Spinal cord (tissue), 10 donors: Measurements from ENCODE around the gene HOXD11. TPM values are rescaled to one million over a fixed set of nuclear protein-coding genes. Genes with fewer than 3 reads are reported as not detected.

ENCODE experiments used
- DNase-seq, 6 donors: peaks; one replicate each; pipeline versions ENCODE4 v3.0.0 to v3.0.0-alpha.2; 2013 to 2015; ENCODE audit warnings: low spot score in 6 of 6, low read depth in 4 of 6
- H3K27ac ChIP-seq: one replicate; pipeline ENCODE4 v1.5.1; 2013; ENCODE audit warnings: low read depth, low read length, control low read depth
- H3K27me3 ChIP-seq: one replicate; pipeline ENCODE4 v1.6.1; 2013; ENCODE audit warnings: low read length; ENCODE audit not compliant: control insufficient read depth, insufficient read depth
- H3K36me3 ChIP-seq: one replicate; pipeline ENCODE4 v1.6.1; 2013; ENCODE audit warnings: low read length; ENCODE audit not compliant: control insufficient read depth, insufficient read depth
- H3K4me1 ChIP-seq: one replicate; pipeline ENCODE4 v1.6.1; 2013; ENCODE audit warnings: low read length; ENCODE audit not compliant: control insufficient read depth, insufficient read depth
- H3K4me3 ChIP-seq: one replicate; pipeline ENCODE4 v1.5.1; 2013; ENCODE audit warnings: low read depth, low read length, control low read depth
- H3K9me3 ChIP-seq: one replicate; pipeline ENCODE4 v1.6.1; 2013; ENCODE audit warnings: low read length; ENCODE audit not compliant: control insufficient read depth, insufficient read depth
- WGBS: methylation state at CpG from one replicate; pipeline ENCODE4 v1.1.5; 2013; ENCODE audit warnings: missing lambda C conversion rate; ENCODE audit not compliant: insufficient coverage; 5-methylcytosine and 5-hydroxymethylcytosine counted together
- polyA plus RNA-seq, 2 donors: library from polyadenylated mRNA; unstranded; fragments of 120-200 nt; gene quantifications; one replicate each; pipeline ENCODE4 v1.2.1, GENCODE V29; 2013; ENCODE audit not compliant: insufficient read length in 2 of 2
- total RNA-seq, 2 donors: library from RNA; depleted of rRNA in 1 of 2; stranded (reverse); fragments of 120-200 nt in 1 of 2; fragments of >200 nt in 1 of 2; gene quantifications; one replicate each; pipeline versions ENCODE4 v1.2.3 to v1.2.4, GENCODE V29; 2013 to 2014
- donor health status: healthy.

HOXD11 gene
- total and polyA plus RNA-seq, 4 donors, result 0.39 to 1.4 (median 0.51) TPM; not detected in 1

DNA sequence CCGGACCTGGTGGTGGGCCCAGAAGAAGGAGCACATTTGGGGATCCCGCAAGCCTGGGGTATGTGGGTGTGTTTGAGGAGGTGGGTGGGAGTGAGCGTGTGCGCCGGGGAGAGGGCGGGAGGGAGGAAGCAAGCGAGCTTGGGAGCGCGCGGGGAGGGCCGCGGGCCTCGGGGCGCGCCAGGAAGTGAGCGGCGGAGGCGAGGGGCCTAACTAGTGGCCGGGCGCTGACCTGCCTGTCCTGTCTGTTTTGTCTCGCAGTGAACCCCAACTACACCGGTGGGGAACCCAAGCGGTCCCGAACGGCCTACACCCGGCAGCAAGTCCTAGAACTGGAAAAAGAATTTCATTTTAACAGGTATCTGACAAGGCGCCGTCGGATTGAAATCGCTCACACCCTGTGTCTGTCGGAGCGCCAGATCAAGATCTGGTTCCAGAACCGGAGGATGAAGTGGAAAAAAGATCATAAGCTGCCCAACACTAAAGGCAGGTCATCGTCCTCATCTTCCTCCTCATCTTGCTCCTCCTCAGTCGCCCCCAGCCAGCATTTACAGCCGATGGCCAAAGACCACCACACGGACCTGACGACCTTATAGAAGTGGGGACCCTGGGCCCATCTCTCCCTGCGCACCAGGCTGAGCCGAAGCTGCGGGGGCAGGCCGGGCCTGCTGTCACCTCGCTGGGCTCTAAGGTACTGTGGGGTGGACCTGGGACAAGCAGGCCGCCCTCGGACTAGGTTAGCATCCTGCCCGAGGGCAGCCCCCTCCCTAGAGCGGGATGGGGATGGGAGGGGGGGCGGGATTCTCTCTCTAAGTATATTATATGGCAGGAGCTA, 45.5 kb downstream of the HOXD11 start:
- Histone ChIP-seq H3K4me1 (peaks cover 62% of the 10 kb centered on the region), H3K4me3 (peak overlapping the region; percentile 16), H3K36me3 (peaks cover 56% of the 10 kb centered on the region), H3K9me3 (no peaks in the 10 kb centered on the region), H3K27ac (peak overlapping the region; percentile 22), H3K27me3 (peaks cover 9% of the 10 kb centered on the region)
- peak in 1 of 6 donors; percentile 53 for DNase-seq
- 34% methylated on average over 38 of the region's 48 CpGs for WGBS

DNA sequence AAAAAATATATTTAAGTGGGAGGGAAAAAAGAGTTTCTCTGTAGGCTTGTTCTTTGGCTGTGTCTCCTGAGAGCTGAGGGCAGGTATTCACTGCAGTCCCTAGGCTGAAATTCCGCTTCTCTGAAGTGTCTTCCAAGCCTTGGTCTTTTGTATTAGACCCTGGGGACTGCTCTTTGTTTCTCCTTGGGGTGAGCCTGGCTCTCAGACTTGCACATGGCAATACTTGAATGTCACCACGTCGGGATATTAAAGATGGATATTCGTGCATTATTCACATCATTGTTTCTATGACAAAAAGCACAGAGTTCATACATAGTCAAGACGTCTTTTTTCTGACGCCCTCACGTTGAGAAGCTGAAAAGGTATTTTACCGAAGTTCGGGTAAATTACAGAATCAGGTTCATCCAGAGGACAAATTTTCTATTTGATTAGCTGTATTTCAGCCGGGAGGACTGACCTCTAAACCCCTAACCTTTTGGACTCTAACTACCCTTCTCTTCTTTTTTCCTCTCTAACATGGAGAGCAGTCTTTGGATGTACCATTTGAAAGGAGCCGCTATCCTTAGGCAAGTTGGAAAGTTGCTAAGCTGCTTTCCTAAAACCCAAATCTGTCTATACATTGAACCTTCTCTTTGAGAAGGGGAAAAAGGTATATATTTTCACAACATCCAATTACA, 47.6 kb downstream of the HOXD11 start:
- Histone ChIP-seq H3K27ac (peak overlapping the region; percentile 6), H3K36me3 (peaks cover 55% of the 10 kb centered on the region), H3K4me3 (no peak overlapping the region), H3K4me1 (peaks cover 61% of the 10 kb centered on the region), H3K9me3 (no peaks in the 10 kb centered on the region), H3K27me3 (peaks cover 19% of the 10 kb centered on the region)
- peak in 1 of 6 donors; percentile 58 for DNase-seq
- WGBS, result 35% methylated on average over 4 of the region's 11 CpGs

DNA sequence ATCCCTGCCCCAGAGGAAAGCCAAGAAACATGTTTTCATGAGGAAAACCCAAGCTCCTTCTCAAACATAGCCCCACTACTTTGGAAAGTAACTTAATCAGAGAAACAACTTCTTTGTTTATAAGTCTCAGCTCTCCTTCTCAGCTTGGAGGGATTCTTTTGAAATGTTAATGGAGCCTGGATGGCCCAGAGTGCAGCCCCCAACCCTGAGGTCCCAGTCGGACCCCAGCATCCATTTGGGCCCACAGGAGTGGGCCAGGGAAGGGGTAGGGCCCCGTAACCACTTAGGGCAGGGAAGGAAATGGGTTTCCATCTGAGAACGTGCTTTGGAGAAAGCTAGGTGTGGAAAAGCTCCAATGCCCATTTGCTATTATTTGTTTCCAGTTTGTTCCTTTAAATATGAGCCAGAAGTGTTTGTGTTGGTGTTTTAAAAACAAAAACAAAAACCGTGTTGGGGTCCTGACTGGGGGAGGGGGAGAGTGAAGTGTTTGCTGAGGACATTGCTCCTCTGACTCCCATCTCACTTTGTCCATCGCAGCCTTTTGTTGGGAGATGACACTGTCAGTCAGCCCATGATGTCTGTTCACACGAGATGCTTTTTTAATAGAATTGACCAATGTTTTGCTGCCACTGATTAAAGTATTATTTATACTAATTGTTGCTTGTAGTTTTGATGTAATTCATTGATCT, 48.4 kb downstream of the HOXD11 start:
- H3K27ac ChIP-seq, result no peak overlapping the region
- 8% methylated on average over 2 of the region's 6 CpGs for WGBS
- H3K4me1 ChIP-seq, result peaks cover 63% of the 10 kb centered on the region

GRCh38 chr2:176156301-176156806, 49.3 kb downstream of the HOXD11 start:
- H3K36me3 ChIP-seq, result peaks cover 53% of the 10 kb centered on the region
- H3K9me3 ChIP-seq, result no peaks in the 10 kb centered on the region
- peaks cover 61% of the 10 kb centered on the region for H3K4me1 ChIP-seq
- peaks cover 29% of the 10 kb centered on the region for H3K27me3 ChIP-seq
- H3K4me3 ChIP-seq, result no peak overlapping the region
- WGBS, result 54% methylated on average over 2 of the region's 8 CpGs
- H3K27ac ChIP-seq, result peak overlapping the region; percentile 64
- DNase-seq, result no peak

More for the DNA sequence above, 48.4 kb downstream of the HOXD11 start:
- no peak overlapping the region for H3K4me3 ChIP-seq
- H3K27me3 ChIP-seq, result peaks cover 27% of the 10 kb centered on the region
- peak in 1 of 6 donors; percentile 36 for DNase-seq
- peaks cover 57% of the 10 kb centered on the region for H3K36me3 ChIP-seq
- no peaks in the 10 kb centered on the region for H3K9me3 ChIP-seq

DNA sequence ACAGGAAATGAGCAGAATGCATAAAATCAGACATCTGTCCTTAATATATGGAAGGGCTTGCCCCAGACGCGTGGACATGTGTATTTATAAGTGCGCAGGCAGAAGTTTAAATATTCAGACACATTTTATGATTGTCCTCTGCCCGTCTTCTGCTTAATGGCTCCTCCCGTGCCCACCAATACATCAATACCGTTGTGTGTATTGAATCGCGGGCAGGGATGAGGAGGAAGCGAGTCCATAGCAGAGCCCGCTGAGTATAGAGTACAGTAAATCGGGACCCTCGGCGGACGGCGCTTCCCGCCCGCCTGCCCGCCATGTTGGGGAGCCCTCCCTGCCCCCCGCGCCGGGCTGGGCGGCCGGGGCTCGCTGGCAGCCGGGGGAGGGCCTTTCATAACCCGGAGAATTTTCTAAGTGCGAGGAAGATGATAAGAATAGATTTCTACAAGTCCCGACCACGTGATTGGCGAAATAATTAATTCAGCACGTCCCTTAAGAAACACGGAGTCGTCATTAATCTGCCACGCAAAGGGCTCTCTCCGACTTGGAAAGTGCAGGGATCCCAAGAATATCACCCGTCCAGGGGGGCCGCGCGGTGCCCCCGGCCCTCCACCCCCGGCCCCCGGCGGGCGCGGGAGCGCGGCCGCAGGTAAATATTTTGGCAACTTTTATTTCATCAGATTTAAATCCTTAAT, 49.9 kb downstream of the HOXD11 start, which contains the start of gene HOXD3:
TSS of gene HOXD3 (plus strand) at position 501 of the 692 bp plus-strand sequence. CDS start 11,808 bp downstream, outside the sequence.
- peaks cover 62% of the 10 kb centered on the region for H3K4me1 ChIP-seq
- peak in 1 of 6 donors; percentile 82 for DNase-seq
- peaks cover 48% of the 10 kb centered on the region for H3K36me3 ChIP-seq
- peaks cover 29% of the 10 kb centered on the region for H3K27me3 ChIP-seq
- H3K27ac ChIP-seq, result peak within 1 kb of the TSS; percentile 73
- H3K9me3 ChIP-seq, result no peaks in the 10 kb centered on the region
- WGBS, result 4% methylated on average over 29 of the region's 48 CpGs
- H3K4me3 ChIP-seq, result peak within 1 kb of the TSS; percentile 30

GRCh38 chr2:176157499-176158185, 50.6 kb downstream of the HOXD11 start:
- 4% methylated on average over 34 of the region's 43 CpGs for WGBS
- peak in 2 of 6 donors; percentile 58 to 90 for DNase-seq
- H3K4me3 ChIP-seq, result peak overlapping the region; percentile 30
- peaks cover 65% of the 10 kb centered on the region for H3K4me1 ChIP-seq
- H3K27ac ChIP-seq, result peak overlapping the region; percentile 73
- peaks cover 35% of the 10 kb centered on the region for H3K27me3 ChIP-seq
- peaks cover 41% of the 10 kb centered on the region for H3K36me3 ChIP-seq
- no peaks in the 10 kb centered on the region for H3K9me3 ChIP-seq

GRCh38 chr2:176158186-176158591, 51.1 kb downstream of the HOXD11 start:
- 12% methylated on average over 14 of the region's 22 CpGs for WGBS
- Histone ChIP-seq H3K36me3 (peaks cover 39% of the 10 kb centered on the region), H3K4me1 (peaks cover 68% of the 10 kb centered on the region), H3K4me3 (peak overlapping the region; percentile 30), H3K9me3 (no peaks in the 10 kb centered on the region), H3K27ac (peak overlapping the region; percentile 73), H3K27me3 (peaks cover 38% of the 10 kb centered on the region)
- DNase-seq, result peak in 2 of 6 donors; percentile 66 to 88

DNA sequence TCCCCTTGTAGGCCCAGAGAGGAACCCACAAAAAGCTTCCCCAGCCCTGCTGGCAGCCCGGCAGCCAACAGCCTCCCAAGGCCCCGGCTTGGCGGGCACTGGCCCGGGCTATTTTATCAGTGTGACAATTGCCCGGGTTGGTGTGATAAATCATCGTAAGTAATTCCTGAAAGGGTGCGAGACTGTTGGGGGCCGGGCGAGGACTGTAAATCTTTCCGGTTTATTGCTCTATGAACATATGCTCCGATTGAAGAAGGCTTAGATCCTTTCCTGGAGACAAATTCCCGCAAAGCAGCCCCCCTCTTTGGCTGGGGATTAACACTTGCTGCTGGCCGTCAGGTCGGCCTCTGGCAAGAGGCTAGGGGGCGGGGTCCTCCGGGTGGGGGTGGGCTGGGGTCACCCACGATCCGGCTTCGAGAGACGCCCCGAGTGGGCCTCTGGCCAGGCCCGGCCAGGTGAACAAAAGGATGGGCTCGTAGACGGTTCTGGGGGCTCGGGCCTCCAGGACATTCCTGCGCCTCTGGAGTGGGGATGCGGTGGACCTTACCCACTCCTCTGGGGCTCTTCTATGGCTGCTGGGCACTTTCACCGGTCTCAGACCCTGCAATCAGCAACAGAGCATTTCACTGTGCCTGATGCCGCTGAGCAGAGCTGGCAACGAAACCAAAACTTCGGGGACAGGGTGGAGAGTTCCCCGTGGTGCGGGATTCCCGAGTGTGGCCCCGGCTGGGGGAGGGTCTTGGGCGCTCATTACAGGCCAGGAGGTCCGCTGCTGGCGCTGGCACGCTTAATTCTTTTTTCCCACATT, 52.0 kb downstream of the HOXD11 start:
- WGBS, result 18% methylated on average over 26 of the region's 39 CpGs
- peaks cover 39% of the 10 kb centered on the region for H3K36me3 ChIP-seq

More for the DNA sequence above, 52.0 kb downstream of the HOXD11 start:
- Histone ChIP-seq H3K9me3 (no peaks in the 10 kb centered on the region), H3K4me1 (peaks cover 75% of the 10 kb centered on the region), H3K27me3 (peaks cover 44% of the 10 kb centered on the region), H3K4me3 (no peak overlapping the region), H3K27ac (peak overlapping the region; percentile 89)
- peak in 2 of 6 donors; percentile 59 to 87 for DNase-seq
